Measurements from ENCODE around the gene IGFALS. TPM values are rescaled to one million over a fixed set of nuclear protein-coding genes. Genes with fewer than 3 reads are reported as not detected.

Gene IGFALS
- total RNA-seq, 2 donors from 2014 or later, result not detected

DNA sequence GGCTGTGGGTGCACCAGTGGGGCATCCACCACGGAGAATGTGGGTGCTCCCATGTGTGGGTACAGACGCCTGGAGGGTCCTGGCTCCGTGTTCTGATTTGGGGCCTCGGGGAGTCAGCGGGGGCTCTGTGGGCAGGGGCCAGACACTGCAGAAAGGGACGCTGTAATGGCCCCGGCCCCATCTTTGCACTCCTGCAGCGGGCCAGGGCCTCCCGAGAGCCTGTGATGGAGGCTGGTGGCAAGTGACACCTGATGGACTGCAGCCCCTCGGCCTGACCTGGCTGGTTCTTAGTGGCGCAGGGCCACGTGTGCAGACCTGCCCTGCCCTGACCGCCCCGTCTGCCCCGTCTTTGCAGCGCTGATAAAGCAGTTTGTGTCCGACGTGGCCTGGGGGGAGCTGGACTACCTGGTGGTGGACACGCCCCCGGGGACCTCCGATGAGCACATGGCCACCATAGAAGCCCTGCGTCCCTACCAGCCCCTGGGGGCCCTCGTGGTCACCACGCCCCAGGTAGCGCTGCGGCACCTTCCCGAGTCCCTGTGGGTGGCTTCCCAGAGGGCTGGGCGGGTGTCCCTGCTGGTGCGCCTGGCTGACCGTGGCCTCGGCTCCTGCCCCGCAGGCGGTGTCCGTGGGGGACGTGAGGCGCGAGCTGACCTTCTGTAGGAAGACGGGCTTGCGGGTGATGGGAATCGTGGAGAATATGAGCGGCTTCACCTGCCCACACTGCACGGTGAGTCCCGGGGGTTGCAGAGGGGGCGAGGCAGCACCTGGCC, 6.0 kb downstream of the IGFALS start:
- H3K4me1 ChIP-seq, result peaks cover 0 to 25% of the 10 kb centered on the region in 2 donors
- no peaks in the 10 kb centered on the region for H3K9me3 ChIP-seq
- no peak overlapping the region for H3K27ac ChIP-seq
- H3K36me3 ChIP-seq, result peaks cover 23% of the 10 kb centered on the region
- H3K4me3 ChIP-seq, result no peak overlapping the region
- no peak for DNase-seq (ENCODE audit: low spot score)
- TF ChIP-seq, protein P1, sequence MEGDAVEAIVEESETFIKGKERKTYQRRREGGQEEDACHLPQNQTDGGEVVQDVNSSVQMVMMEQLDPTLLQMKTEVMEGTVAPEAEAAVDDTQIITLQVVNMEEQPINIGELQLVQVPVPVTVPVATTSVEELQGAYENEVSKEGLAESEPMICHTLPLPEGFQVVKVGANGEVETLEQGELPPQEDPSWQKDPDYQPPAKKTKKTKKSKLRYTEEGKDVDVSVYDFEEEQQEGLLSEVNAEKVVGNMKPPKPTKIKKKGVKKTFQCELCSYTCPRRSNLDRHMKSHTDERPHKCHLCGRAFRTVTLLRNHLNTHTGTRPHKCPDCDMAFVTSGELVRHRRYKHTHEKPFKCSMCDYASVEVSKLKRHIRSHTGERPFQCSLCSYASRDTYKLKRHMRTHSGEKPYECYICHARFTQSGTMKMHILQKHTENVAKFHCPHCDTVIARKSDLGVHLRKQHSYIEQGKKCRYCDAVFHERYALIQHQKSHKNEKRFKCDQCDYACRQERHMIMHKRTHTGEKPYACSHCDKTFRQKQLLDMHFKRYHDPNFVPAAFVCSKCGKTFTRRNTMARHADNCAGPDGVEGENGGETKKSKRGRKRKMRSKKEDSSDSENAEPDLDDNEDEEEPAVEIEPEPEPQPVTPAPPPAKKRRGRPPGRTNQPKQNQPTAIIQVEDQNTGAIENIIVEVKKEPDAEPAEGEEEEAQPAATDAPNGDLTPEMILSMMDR (IDR thresholded peaks at IDR 0.05), result no peak
- H3K27me3 ChIP-seq, result no peaks in the 10 kb centered on the region

DNA sequence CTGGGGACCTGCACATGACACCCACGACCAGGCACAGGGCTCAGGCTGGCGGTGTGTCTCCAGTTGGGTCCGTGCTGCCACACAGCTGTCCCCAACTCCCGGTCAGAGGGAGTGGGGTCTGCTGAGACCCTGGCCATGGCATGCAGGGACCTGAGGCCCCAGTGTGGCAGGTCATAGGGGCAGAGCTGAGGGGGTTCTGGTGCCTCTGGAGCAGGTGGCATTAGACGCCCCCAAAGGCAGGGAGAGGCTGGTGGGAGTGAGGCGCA, 6.5 kb downstream of the IGFALS start:
- Histone ChIP-seq H3K27ac (no peak overlapping the region), H3K4me3 (no peak overlapping the region), H3K27me3 (no peaks in the 10 kb centered on the region), H3K4me1 (peaks cover 0 to 25% of the 10 kb centered on the region in 2 donors), H3K36me3 (peaks cover 23% of the 10 kb centered on the region), H3K9me3 (no peaks in the 10 kb centered on the region)
- DNase-seq (ENCODE audit: low spot score), result no peak
- TF ChIP-seq, protein P1 (IDR thresholded peaks at IDR 0.05), result no peak

DNA sequence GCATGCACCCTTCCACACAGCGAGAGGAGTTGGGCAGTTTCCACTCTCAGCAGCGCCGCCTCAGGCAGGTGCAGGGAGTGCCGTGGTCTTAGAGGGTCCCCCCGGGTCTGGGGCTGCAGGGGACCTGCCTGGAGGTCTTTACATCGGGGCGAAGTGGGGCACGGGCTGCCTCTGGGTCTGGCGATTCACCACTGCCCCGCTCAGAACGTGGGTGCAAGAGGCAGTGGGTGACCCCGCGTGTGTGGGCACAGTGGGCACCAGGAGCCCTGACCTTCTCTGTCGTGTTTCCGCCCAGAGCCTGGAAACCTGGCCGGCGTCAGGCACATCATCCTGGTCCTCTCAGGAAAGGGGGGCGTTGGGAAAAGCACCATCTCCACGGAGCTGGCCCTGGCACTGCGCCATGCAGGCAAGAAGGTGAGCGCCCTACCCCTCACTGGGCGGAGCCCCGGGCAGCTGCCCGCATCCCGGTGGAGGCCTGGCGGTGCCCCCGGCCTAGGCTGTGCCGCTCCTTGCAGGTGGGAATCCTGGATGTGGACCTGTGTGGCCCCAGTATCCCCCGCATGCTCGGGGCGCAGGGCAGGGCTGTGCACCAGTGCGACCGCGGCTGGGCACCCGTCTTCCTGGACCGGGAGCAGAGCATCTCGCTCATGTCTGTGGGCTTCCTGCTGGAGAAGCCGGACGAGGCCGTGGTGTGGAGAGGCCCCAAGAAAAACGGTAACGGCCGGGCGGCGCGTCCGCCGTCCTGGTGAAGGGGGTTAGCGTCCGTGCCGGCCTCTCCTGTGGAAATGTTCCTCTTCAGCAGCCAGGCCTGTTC, 7.1 kb downstream of the IGFALS start:
- TF ChIP-seq, protein P1 (IDR thresholded peaks at IDR 0.05), result no peak
- Histone ChIP-seq H3K27me3 (no peaks in the 10 kb centered on the region), H3K27ac (no peak overlapping the region), H3K4me1 (peaks cover 0 to 29% of the 10 kb centered on the region in 2 donors), H3K4me3 (no peak overlapping the region), H3K9me3 (no peaks in the 10 kb centered on the region), H3K36me3 (peaks cover 23% of the 10 kb centered on the region)
- no peak for DNase-seq (ENCODE audit: low spot score)

DNA sequence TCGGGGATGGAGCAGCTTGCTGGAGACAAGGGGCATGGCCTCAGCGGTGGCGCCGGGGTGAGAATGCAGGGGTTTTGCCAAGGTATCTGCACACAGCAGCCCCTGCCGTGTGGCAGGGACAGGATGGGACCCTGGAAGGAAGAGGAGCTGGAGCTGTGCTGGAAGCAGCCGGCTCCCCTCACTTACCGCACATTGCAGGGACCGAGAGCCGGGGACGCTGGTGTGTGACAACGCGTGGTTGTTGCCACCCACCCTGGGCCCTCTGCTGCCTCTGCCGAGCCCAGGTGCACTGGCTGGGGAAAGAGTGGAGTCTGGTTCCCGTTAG, 7.7 kb downstream of the IGFALS start:
- H3K4me1 ChIP-seq, result peaks cover 0 to 36% of the 10 kb centered on the region in 2 donors
- H3K36me3 ChIP-seq, result peaks cover 23% of the 10 kb centered on the region
- DNase-seq (ENCODE audit: low spot score), result no peak
- no peak overlapping the region for H3K27ac ChIP-seq
- H3K9me3 ChIP-seq, result no peaks in the 10 kb centered on the region
- TF ChIP-seq, protein P1 (IDR thresholded peaks at IDR 0.05), result no peak
- no peaks in the 10 kb centered on the region for H3K27me3 ChIP-seq
- H3K4me3 ChIP-seq, result no peak overlapping the region

DNA sequence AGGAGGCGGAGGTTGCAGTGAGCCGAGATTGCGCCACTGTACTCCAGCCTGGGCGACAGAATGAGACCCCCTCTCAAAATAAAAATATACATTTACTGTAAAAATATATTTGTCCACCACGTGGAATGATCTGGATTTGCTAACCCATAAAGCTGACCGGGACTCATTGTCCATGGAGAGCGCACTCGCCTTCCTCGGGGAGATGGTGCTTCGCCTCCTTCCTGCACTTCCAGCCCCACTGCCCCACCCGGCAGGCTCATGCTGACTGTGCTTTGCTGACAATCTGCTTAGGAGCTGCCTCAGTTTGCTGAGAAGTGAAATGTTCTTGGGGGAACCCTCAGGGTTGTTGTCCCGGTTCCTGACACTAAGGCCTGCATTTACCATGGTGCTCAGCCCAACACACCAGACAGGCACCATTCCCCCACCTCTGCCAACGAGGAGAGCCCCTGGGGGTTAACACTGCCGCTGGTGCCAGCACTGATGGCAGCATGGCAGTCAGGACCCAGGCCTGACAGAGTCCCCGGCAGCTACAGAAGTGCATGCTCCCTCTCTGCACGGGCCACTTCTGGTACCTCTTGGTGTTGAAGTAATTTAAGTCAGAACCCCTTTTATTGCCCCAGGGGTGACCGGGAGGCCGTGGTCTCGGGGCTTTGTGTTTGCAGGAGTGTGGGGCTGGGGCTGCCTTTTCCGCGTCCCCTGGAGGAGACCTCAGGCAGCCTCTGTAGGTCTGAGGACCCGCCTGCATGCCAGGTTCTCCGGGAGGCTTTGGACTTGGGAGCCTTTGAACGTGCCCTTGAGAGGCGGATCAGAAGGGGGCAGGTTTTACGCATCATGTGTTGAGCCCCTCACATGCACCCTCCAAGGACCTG, 8.3 kb downstream of the IGFALS start:
- DNase-seq (ENCODE audit: low spot score), result no peak
- H3K27me3 ChIP-seq, result no peaks in the 10 kb centered on the region
- no peaks in the 10 kb centered on the region for H3K9me3 ChIP-seq
- TF ChIP-seq, protein P1 (IDR thresholded peaks at IDR 0.05), result no peak
- peaks cover 0 to 42% of the 10 kb centered on the region in 2 donors for H3K4me1 ChIP-seq
- no peak overlapping the region for H3K4me3 ChIP-seq
- no peak overlapping the region for H3K27ac ChIP-seq
- H3K36me3 ChIP-seq, result peaks cover 23% of the 10 kb centered on the region

Data from right atrium auricular region (tissue), 2 donors.